ENCODE results near the gene CTSC.

Gene CTSC

GRCh38 chr11:88353386-88353785 is 15.8 kb upstream of the CTSC start:
- H3K27ac ChIP-seq: no peak overlapping the region
- TF ChIP-seq CTCF (IDR thresholded peaks at IDR 0.05): no peak
- TF ChIP-seq ZFX (IDR thresholded peaks at IDR 0.05; ENCODE audit: borderline replicate concordance): no peak

GRCh38 chr11:88352139-88352538 is 14.6 kb upstream of the CTSC start:
- TF ChIP-seq CTCF (IDR thresholded peaks at IDR 0.05) (no peak), ZFX (IDR thresholded peaks at IDR 0.05; ENCODE audit: borderline replicate concordance) (no peak)
- no peak overlapping the region for H3K27ac ChIP-seq

GRCh38 chr11:88348870-88349269 is 11.3 kb upstream of the CTSC start:
- H3K27ac ChIP-seq: no peak overlapping the region
- TF ChIP-seq ZFX (IDR thresholded peaks at IDR 0.05; ENCODE audit: borderline replicate concordance): no peak
- TF ChIP-seq CTCF (IDR thresholded peaks at IDR 0.05): no peak

GRCh38 chr11:88345949-88346348 is 8.4 kb upstream of the CTSC start:
- H3K27ac ChIP-seq: no peak overlapping the region
- TF ChIP-seq ZFX (IDR thresholded peaks at IDR 0.05; ENCODE audit: borderline replicate concordance): no peak
- no peak for TF ChIP-seq CTCF (IDR thresholded peaks at IDR 0.05)

- no peak for TF ChIP-seq ZFX (IDR thresholded peaks at IDR 0.05; ENCODE audit: borderline replicate concordance)
- no peak for TF ChIP-seq CTCF (IDR thresholded peaks at IDR 0.05)
- no peak overlapping the region for H3K27ac ChIP-seq
Observed at GRCh38 chr11:88345408-88345807, 7.9 kb upstream of the CTSC start.

GRCh38 chr11:88344869-88345268 is 7.3 kb upstream of the CTSC start:
- H3K27ac ChIP-seq: no peak overlapping the region
- TF ChIP-seq ZFX (IDR thresholded peaks at IDR 0.05; ENCODE audit: borderline replicate concordance): no peak
- no peak for TF ChIP-seq CTCF (IDR thresholded peaks at IDR 0.05)

- H3K27ac ChIP-seq: no peak overlapping the region
Observed at GRCh38 chr11:88341522-88342251, 4.2 kb upstream of the CTSC start.

More at GRCh38 chr11:88341522-88342251, 4.2 kb upstream of the CTSC start:
- TF ChIP-seq CTCF (IDR thresholded peaks at IDR 0.05): no peak
- no peak for TF ChIP-seq ZFX (IDR thresholded peaks at IDR 0.05; ENCODE audit: borderline replicate concordance)

Data from 22Rv1 (cell line).